T-helper 9 cell (primary cell): ENCODE data around the gene ASRGL1.

Experiments
- DNase-seq: peaks from one replicate; pipeline ENCODE4 v3.0.0-alpha.2; 2020

ASRGL1 gene

DNA sequence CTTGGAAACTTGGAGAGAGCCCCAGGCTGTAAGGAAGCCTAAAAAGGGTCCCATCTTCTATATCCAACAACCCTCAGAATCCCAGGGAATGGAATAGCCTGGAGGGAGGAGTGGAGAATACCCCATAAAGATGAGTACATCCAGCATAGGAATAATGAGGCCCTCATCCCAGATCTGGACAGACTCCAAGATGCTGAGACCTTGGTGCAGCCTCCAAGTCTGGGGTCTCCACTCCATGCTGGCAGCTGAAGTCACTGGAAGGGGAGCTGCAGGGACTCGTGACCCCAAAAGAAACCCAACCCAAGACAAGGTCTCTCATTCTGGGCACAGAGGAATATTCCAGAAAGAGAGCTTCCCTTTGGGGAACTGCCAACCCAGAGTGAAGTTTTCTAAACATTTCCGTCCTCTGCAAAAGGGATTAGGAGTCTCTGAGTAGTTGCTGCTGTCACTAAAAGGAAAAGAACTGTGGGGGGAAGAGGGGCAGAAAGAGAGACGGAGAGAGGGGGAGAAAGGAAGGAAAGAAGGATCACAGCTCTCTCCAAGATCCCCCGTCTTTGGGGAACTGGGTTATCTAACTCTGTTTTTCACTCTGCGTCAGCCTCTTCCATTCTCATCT lies 82.2 kb downstream of the ASRGL1 start:
- no peak for DNase-seq

GRCh38 chr11:62419943-62420342 lies 82.7 kb downstream of the ASRGL1 start:
- no peak for DNase-seq

- no peak for DNase-seq
These were observed 83.6 kb downstream of the ASRGL1 start for GRCh38 chr11:62420882-62421281.

- DNase-seq = no peak
These were observed 84.7 kb downstream of the ASRGL1 start for GRCh38 chr11:62421996-62422395.

DNA sequence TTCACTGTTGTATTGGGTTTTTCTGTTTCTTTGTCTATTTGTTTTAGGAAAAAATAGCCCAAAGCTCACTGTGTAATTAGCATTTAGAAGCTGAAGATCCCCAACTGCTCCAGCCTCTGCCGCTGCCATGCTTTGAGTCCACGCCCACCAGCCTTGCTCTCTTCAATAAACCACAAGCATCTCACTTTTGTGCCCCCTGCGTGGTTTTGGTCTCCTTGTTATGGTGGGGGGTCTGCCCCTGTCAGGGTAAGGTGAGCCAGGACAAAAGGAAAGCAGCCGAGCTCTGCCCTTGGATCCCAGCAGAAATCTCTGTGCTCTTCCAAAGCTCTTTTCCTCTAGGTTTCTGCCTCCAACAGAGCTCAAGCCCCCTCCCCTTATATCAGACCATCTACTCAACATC lies 85.8 kb downstream of the ASRGL1 start:
- DNase-seq = no peak

GRCh38 chr11:62427630-62428233 lies 90.5 kb downstream of the ASRGL1 start:
- DNase-seq = no peak

DNA sequence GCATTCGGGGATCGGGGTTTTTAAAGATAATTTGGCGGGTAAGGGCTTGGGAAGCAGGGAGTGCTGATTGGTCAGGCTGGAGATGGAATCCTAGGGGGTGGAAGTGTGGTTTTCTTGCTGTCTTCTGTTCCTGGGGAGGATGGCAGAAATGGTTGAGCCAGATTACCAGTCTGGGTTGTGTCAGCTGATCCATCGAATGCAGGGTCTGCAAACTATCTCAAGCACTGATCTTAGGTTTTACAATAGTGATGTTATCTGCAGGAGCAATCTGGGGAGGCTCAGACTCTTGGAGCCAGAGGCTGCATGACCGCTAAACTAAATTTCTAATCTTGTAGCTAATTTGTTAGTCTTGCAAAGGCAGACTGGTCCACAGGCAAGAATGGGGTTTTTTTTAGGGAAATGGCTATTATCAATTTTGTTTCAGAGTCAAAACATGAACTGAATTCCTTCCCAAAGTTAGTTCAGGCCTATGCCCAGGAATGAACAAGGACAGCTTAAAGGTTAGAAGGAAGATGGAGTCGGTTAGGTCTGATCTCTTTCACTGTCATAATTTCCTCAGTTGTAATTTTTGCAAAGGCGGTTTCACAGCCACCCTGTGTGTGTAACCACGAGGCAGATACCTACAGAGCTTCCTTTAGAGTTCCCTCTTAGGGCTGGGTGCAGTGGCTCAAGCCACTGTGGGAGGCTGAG lies 91.8 kb downstream of the ASRGL1 start:
- DNase-seq = no peak

GRCh38 chr11:62430425-62430824 lies 93.2 kb downstream of the ASRGL1 start:
- DNase-seq = no peak

GRCh38 chr11:62431171-62431901 lies 94.1 kb downstream of the ASRGL1 start:
- no peak for DNase-seq

- DNase-seq = no peak
These were observed 95.4 kb downstream of the ASRGL1 start for GRCh38 chr11:62432695-62433094.

GRCh38 chr11:62433141-62433903 lies 96.1 kb downstream of the ASRGL1 start:
- no peak for DNase-seq

DNA sequence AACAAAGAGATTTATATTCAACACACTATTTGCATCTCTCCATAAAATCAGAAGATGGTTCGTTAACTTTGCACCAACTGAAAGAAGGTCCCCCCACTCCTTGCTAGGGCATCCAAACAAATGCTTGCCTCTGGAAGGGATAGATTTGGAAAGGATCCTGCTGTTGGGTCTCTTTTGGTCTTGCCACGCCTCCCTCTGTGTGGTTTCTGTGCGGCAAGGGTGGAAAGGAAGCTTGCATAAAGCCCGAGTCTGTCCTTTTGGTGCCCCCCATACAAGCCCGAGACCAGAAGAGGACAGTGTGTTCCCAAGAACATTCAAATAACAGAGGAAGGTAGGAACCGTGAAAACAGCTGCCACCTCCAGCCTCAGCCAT lies 96.6 kb downstream of the ASRGL1 start:
- no peak for DNase-seq

- DNase-seq = no peak
These were observed 98.8 kb downstream of the ASRGL1 start for GRCh38 chr11:62435846-62436660.

- no peak for DNase-seq
These were observed 100.4 kb downstream of the ASRGL1 start for GRCh38 chr11:62437616-62438015.

DNA sequence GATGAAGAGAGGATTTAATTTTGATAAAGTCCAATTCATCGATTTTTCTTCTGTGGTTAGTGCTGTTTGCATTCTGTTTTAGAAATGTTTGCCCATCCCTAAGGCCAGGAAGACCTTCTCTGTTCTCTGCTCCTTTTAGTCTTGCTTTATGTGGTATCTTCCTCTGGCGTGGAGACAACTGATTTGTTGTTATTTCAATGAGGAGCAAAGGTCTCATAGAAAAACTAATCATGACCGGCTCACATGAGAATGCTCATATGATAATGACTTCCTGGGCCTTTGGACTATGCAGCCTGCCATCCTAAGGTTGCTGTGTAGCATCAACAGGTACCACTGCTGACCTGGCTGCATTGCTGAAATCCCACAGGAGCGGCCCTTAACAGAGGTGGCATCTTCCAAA lies 101.4 kb downstream of the ASRGL1 start:
- no peak for DNase-seq

GRCh38 chr11:62439785-62440602 lies 102.7 kb downstream of the ASRGL1 start:
- no peak for DNase-seq
